GM18498 (cell line): ENCODE data around the gene PRSS56.

Experiments used
- ATAC-seq: cut with Tn5 transposase; IDR thresholded peaks from one replicate; pipeline ENCODE4 v1.9.1; 2021; ENCODE audit warnings: mild to moderate bottlenecking, moderate library complexity; ENCODE audit not compliant: unreplicated experiment

PRSS56 gene

GRCh38 chr2:232540441-232541041 is 20.4 kb downstream of the PRSS56 start:
- no peak for ATAC-seq

- no peak for ATAC-seq
Observed at GRCh38 chr2:232541195-232541960, 21.2 kb downstream of the PRSS56 start.

GRCh38 chr2:232541961-232542714 is 21.9 kb downstream of the PRSS56 start:
- no peak for ATAC-seq

GRCh38 chr2:232542715-232543467 is 22.7 kb downstream of the PRSS56 start:
- no peak for ATAC-seq

GRCh38 chr2:232543491-232543890 is 23.3 kb downstream of the PRSS56 start:
- ATAC-seq, result no peak

GRCh38 chr2:232543928-232544631 is 23.9 kb downstream of the PRSS56 start:
- ATAC-seq, result no peak

GRCh38 chr2:232544674-232545073 is 24.5 kb downstream of the PRSS56 start:
- no peak for ATAC-seq

- ATAC-seq, result no peak
Observed at GRCh38 chr2:232545511-232546375, 25.6 kb downstream of the PRSS56 start.

- no peak for ATAC-seq
Observed at GRCh38 chr2:232547991-232548390, 27.8 kb downstream of the PRSS56 start.

GRCh38 chr2:232549655-232550353 is 29.6 kb downstream of the PRSS56 start:
- ATAC-seq, result no peak

- peak; percentile 94 for ATAC-seq
Observed at GRCh38 chr2:232550354-232551249, 30.4 kb downstream of the PRSS56 start, which contains the start of the genes EIF4E2 and TIGD1. TSS of gene EIF4E2 (plus strand) at chr2:232550689. CDS start at chr2:232550725, 36 bp downstream. TSS of gene TIGD1 (minus strand) at chr2:232550557. CDS start at chr2:232549882, 675 bp downstream.

- ATAC-seq, result no peak
Observed at GRCh38 chr2:232551250-232551638, 31.1 kb downstream of the PRSS56 start.

GRCh38 chr2:232551776-232552175 is 31.6 kb downstream of the PRSS56 start:
- ATAC-seq, result no peak

- ATAC-seq, result no peak
Observed at GRCh38 chr2:232556426-232556825, 36.2 kb downstream of the PRSS56 start.

GRCh38 chr2:232562515-232563151 is 42.4 kb downstream of the PRSS56 start:
- ATAC-seq, result no peak

- no peak for ATAC-seq
Observed at GRCh38 chr2:232563580-232563979, 43.4 kb downstream of the PRSS56 start.

- no peak for ATAC-seq
Observed at GRCh38 chr2:232567721-232568120, 47.5 kb downstream of the PRSS56 start.
